SK-N-SH (cell line): ENCODE measurements around the gene HOXD13. TPM values are rescaled to one million over a fixed set of nuclear protein-coding genes. Genes with fewer than 3 reads are reported as not detected.

Source experiments
- CTCF ChIA-PET: fragments of 300-600, 350-600 bp; formaldehyde crosslinking; extraction: SDS; loops from one replicate; lab custom pipeline; 2021; lab: Yijun Ruan, JAX
- POLR2A ChIA-PET: fragments of 350-600 bp; sonication (Branson Sonifier 250); formaldehyde crosslinking; extraction: SDS; loops from one replicate; lab custom pipeline; 2020; ENCODE audit warnings: antibody characterized with exemption, inconsistent platforms; lab: Yijun Ruan, JAX
- DNase-seq: peaks from one replicate; pipeline ENCODE4 v3.0.0; 2012
- H2AFZ ChIP-seq: fragments of 200-600 bp; sonication (generic); 2 replicates; pipeline ENCODE4 v1.8.1; 2016; ENCODE audit warnings: antibody characterized with exemption, mild to moderate bottlenecking, low read depth
- H3F3A ChIP-seq: fragments of 200-600 bp; sonication (generic); replicated peaks from 2 replicates; pipeline ENCODE3; 2016; ENCODE audit warnings: antibody characterized with exemption, mild to moderate bottlenecking; ENCODE audit not compliant: insufficient read depth
- H3K27ac ChIP-seq, 2 experiments: fragments of 200-500 bp in 1 of 2; fragments of 200-600 bp in 1 of 2; sonication (Bioruptor generic) in 1 of 2; sonication (generic), shearing (Covaris generic) in 1 of 2; 2 replicates each; pipeline versions ENCODE4 v1.5.1 to v1.6.1; 2014 to 2016; ENCODE audit warnings: low read depth in 2 of 2, inconsistent platforms in 1 of 2, low read length in 1 of 2, mild to moderate bottlenecking in 1 of 2, mixed read lengths in 1 of 2
- H3K27me3 ChIP-seq: fragments of 200-600 bp; sonication (generic), shearing (Covaris generic); 2 replicates; pipeline ENCODE4 v1.6.1; 2016; ENCODE audit warnings: mixed run types; ENCODE audit not compliant: insufficient read depth
- H3K36me3 ChIP-seq, 2 experiments: fragments of 200-500 bp in 1 of 2; fragments of 200-600 bp in 1 of 2; sonication (Bioruptor generic) in 1 of 2; sonication (generic) in 1 of 2; replicated peaks in 1 of 2; 2 replicates each; pipeline versions ENCODE3 to v1.5.1; 2014 to 2016; ENCODE audit warnings: low read length in 1 of 2, mild to moderate bottlenecking in 1 of 2; ENCODE audit not compliant: insufficient read depth in 2 of 2, control insufficient read depth in 1 of 2
- H3K4me1 ChIP-seq, 2 experiments: fragments of 200-500 bp in 1 of 2; fragments of 200-600 bp in 1 of 2; sonication (Bioruptor generic) in 1 of 2; sonication (generic), shearing (Covaris generic) in 1 of 2; 2 replicates each; pipeline versions ENCODE4 v1.5.1 to v1.6.1; 2014 to 2016; ENCODE audit warnings: low read depth in 1 of 2, low read length in 1 of 2, mixed run types in 1 of 2; ENCODE audit not compliant: insufficient read depth in 2 of 2, control insufficient read depth in 1 of 2
- H3K4me2 ChIP-seq: fragments of 200-600 bp; sonication (generic), shearing (Covaris generic); 2 replicates; pipeline ENCODE4 v1.6.1; 2017; ENCODE audit warnings: mixed run types
- H3K4me3 ChIP-seq, 2 experiments: fragments of 200-500 bp in 1 of 2; fragments of 200-600 bp in 1 of 2; sonication (Bioruptor generic) in 1 of 2; sonication (generic), shearing (Covaris generic) in 1 of 2; 2 replicates each; pipeline versions ENCODE4 v1.5.1 to v1.8.1; 2014 to 2016; ENCODE audit warnings: low read depth in 2 of 2, inconsistent platforms in 1 of 2, low read length in 1 of 2, mild to moderate bottlenecking in 1 of 2, mixed read lengths in 1 of 2, moderate library complexity in 1 of 2
- H3K79me2 ChIP-seq: fragments of 200-600 bp; sonication (generic); 2 replicates; pipeline ENCODE4 v1.8.1; 2017; ENCODE audit warnings: mild to moderate bottlenecking; ENCODE audit not compliant: insufficient read depth
- H3K9ac ChIP-seq: fragments of 200-600 bp; sonication (generic); 2 replicates; pipeline ENCODE4 v1.6.1; 2017; ENCODE audit warnings: mixed run types
- H3K9me2 ChIP-seq: fragments of 200-600 bp; sonication (generic); 2 replicates; pipeline ENCODE4 v1.6.1; 2017; ENCODE audit warnings: mixed run types
- H3K9me3 ChIP-seq: fragments of 200-600 bp; sonication (generic); 2 replicates; pipeline ENCODE4 v1.6.1; 2017; ENCODE audit warnings: mixed run types, mild to moderate bottlenecking, moderate library complexity
- H4K20me1 ChIP-seq: fragments of 200-600 bp; sonication (generic); 2 replicates; pipeline ENCODE4 v1.6.1; 2017; ENCODE audit warnings: mild to moderate bottlenecking, mixed run types; ENCODE audit not compliant: insufficient read depth
- EZH2phosphoT487 ChIP-seq: fragments of 200-600 bp; sonication (generic); IDR thresholded peaks from 2 replicates; pipeline ENCODE4 v1.6.1; 2017; ENCODE audit warnings: low read depth, mixed run types, mild to moderate bottlenecking, antibody characterized with exemption, moderate library complexity, borderline replicate concordance
- IRF3 ChIP-seq: fragments of 150-350 bp; IDR thresholded peaks from 2 replicates; pipeline ENCODE4 v1.6.1; 2016; ENCODE audit warnings: mild to moderate bottlenecking, low read depth, low read length
- MEF2A ChIP-seq: IDR thresholded peaks from 2 replicates; pipeline ENCODE4 v1.4.0; 2012; ENCODE audit warnings: low read depth, borderline replicate concordance
- POLR2AphosphoS5 ChIP-seq: IDR thresholded peaks from 2 replicates; pipeline ENCODE4 v1.6.1; 2012; ENCODE audit warnings: low read depth, low read length
- RAD21 ChIP-seq: IDR thresholded peaks from 2 replicates; pipeline ENCODE4 v1.6.1; 2012; ENCODE audit warnings: mild to moderate bottlenecking, low read length
- REST ChIP-seq: IDR thresholded peaks from 2 replicates; pipeline ENCODE4 v1.6.1; 2012; ENCODE audit warnings: mild to moderate bottlenecking, low read depth, low read length, moderate library complexity
- TCF12 ChIP-seq: IDR thresholded peaks from 2 replicates; pipeline ENCODE4 v1.4.0; 2012
- TEAD4 ChIP-seq: IDR thresholded peaks from 2 replicates; pipeline ENCODE4 v1.4.0; 2012; ENCODE audit warnings: mild to moderate bottlenecking, borderline replicate concordance; ENCODE audit not compliant: insufficient read depth
- USF2 ChIP-seq: fragments of 150-350 bp; IDR thresholded peaks from 2 replicates; pipeline ENCODE4 v1.6.1; 2017; ENCODE audit warnings: antibody characterized with exemption, low read length, low read depth, borderline replicate concordance
- WGBS: methylation state at CpG from one replicate; pipeline ENCODE4 v1.1.6; 2017; ENCODE audit warnings: low lambda C conversion rate; 5-methylcytosine and 5-hydroxymethylcytosine counted together
- polyA plus RNA-seq, 3 experiments: library from polyadenylated mRNA; depleted of rRNA; stranded (reverse); fragments of >200 nt; gene quantifications; 2 replicates each; pipeline ENCODE4 v1.2.3, GENCODE V29; 2012

Gene HOXD13
- polyA plus RNA-seq, 1 of the 3 experiments (the other 2 are of a cell fraction): not detected

- no peaks in the 10 kb centered on the region for H3K79me2 ChIP-seq
- H3K9ac ChIP-seq: no peak overlapping the region
- H3K4me2 ChIP-seq: no peak overlapping the region
- no peaks in the 10 kb centered on the region for H4K20me1 ChIP-seq
- H3K9me3 ChIP-seq: no peaks in the 10 kb centered on the region
- no peaks in the 10 kb centered on the region for H3K36me3 ChIP-seq
- H2AFZ ChIP-seq: no peak overlapping the region
- 45% methylated on average over 12 of the region's 12 CpGs for WGBS
- CTCF ChIA-PET: interaction anchor here (1.0 to 13.5 kb wide), 8 partner anchors 11 to 1065 kb away, joined by 3 to 264 read pairs (median 28); partner anchors contain the start of genes EVX2, HOXD10 and HOXD11
- TF ChIP-seq RAD21: no peak
- no peak for TF ChIP-seq TCF12
- TF ChIP-seq POLR2AphosphoS5: no peak
- TF ChIP-seq USF2: no peak
- no peak for TF ChIP-seq EZH2phosphoT487
- no peak for TF ChIP-seq TEAD4
- no peak for TF ChIP-seq MEF2A
- no peak for TF ChIP-seq IRF3
- DNase-seq: no peak
- H3K4me3 ChIP-seq: no peak overlapping the region
- peaks cover 0 to 25% of the 10 kb centered on the region in 2 experiments; a peak in 2 of 4 replicates for H3K4me1 ChIP-seq
- no peak overlapping the region for H3K27ac ChIP-seq
- H3F3A ChIP-seq: no peaks in the 10 kb centered on the region
- H3K9me2 ChIP-seq: no peaks in the 10 kb centered on the region
- POLR2A ChIA-PET: no interaction called here
- H3K27me3 ChIP-seq: peaks cover 94% of the 10 kb centered on the region
These were observed 1.8 kb downstream of the HOXD13 start for GRCh38 chr2:176094349-176094748.

- H3K9me2 ChIP-seq: no peaks in the 10 kb centered on the region
- WGBS: 44% methylated on average over 5 of the region's 5 CpGs
- no peak overlapping the region for H3K4me2 ChIP-seq
- TF ChIP-seq MEF2A (no peak), POLR2AphosphoS5 (no peak), REST (no peak)
- peaks cover 94% of the 10 kb centered on the region for H3K27me3 ChIP-seq
- H3K79me2 ChIP-seq: no peaks in the 10 kb centered on the region
- no peaks in the 10 kb centered on the region for H3K9me3 ChIP-seq
- no peak overlapping the region for H3K9ac ChIP-seq
- no peaks in the 10 kb centered on the region for H4K20me1 ChIP-seq
- no peaks in the 10 kb centered on the region for H3F3A ChIP-seq
- H2AFZ ChIP-seq: no peak overlapping the region
- no peaks in the 10 kb centered on the region for H3K36me3 ChIP-seq
- CTCF ChIA-PET: interaction anchor here (0.7 to 13.5 kb wide), 13 partner anchors 12 to 1398 kb away, joined by 3 to 264 read pairs (median 20); partner anchors contain the start of genes EVX2, HOXD10, HOXD11 and HOXD9
- H3K4me1 ChIP-seq: peaks cover 0 to 25% of the 10 kb centered on the region in 2 experiments; a peak in 2 of 4 replicates
- POLR2A ChIA-PET: no interaction called here
- H3K4me3 ChIP-seq: no peak overlapping the region
- no peak for DNase-seq
- no peak overlapping the region for H3K27ac ChIP-seq
These were observed 2.9 kb downstream of the HOXD13 start for GRCh38 chr2:176095421-176095820.
